Esophagus muscularis mucosa (tissue), 4 donors: ENCODE measurements around the gene HEYL. TPM values are rescaled to one million over a fixed set of nuclear protein-coding genes. Genes with fewer than 3 reads are reported as not detected.

Experiments
- DNase-seq: peaks from one replicate; pipeline ENCODE4 v3.0.0-alpha.2; 2017; ENCODE audit errors: extremely low spot score
- H3K27ac ChIP-seq, 4 donors: fragments of 200-600 bp; sonication (generic); replicated peaks in 1 of 4; 1 replicate in 3 of 4; 2 replicates in 1 of 4; pipeline ENCODE4 v1.5.1; 2016 to 2019; ENCODE audit warnings: mild to moderate bottlenecking in 1 of 4
- H3K27me3 ChIP-seq, 4 donors: fragments of 200-600 bp; sonication (generic); one replicate each; pipeline versions ENCODE4 v1.5.1 to v1.6.0; 2016 to 2019
- H3K36me3 ChIP-seq, 4 donors: fragments of 200-600 bp; sonication (generic); one replicate each; pipeline ENCODE4 v1.5.1; 2016 to 2019
- H3K4me1 ChIP-seq, 4 donors: fragments of 200-600 bp; sonication (generic); one replicate each; pipeline ENCODE4 v1.5.1; 2016 to 2019
- H3K4me3 ChIP-seq, 4 donors: fragments of 200-600 bp; sonication (generic); 1 replicate in 2 of 4; 2 replicates in 2 of 4; pipeline ENCODE4 v1.5.1; 2016 to 2019; ENCODE audit warnings: mild to moderate bottlenecking in 4 of 4, moderate library complexity in 1 of 4
- H3K9me3 ChIP-seq, 4 donors: fragments of 200-600 bp; sonication (generic); 1 replicate in 3 of 4; 2 replicates in 1 of 4; pipeline ENCODE4 v1.5.1; 2016 to 2019
- EP300 ChIP-seq: sonication (generic); formaldehyde crosslinking; IDR thresholded peaks from one replicate; pipeline ENCODE4 v1.6.1; 2017; ENCODE audit warnings: antibody characterized with exemption
- POLR2A ChIP-seq: fragments of 450-650 bp; IDR thresholded peaks from one replicate; pipeline ENCODE4 v1.6.1; 2017; ENCODE audit warnings: antibody characterized with exemption, moderate library complexity, mild to moderate bottlenecking, low read depth
- POLR2AphosphoS5 ChIP-seq, 2 donors: sonication (generic); formaldehyde crosslinking; IDR thresholded peaks; one replicate each; pipeline ENCODE4 v1.6.1; 2017; ENCODE audit warnings: antibody characterized with exemption in 2 of 2
- WGBS: methylation state at CpG from one replicate; pipeline ENCODE4 v1.1.5; 2018; 5-methylcytosine and 5-hydroxymethylcytosine counted together
- intact Hi-C: fragments of 100-400 bp; cut with DNase I; formaldehyde crosslinking; loops from one replicate; pipeline ENCODE4 v1.15.1; 2023
- total RNA-seq, 4 donors: library from RNA; depleted of rRNA; stranded (reverse); fragments of >200 nt; gene quantifications; one replicate each; pipeline versions ENCODE4 v1.1.0 to v1.2.1, GENCODE V29; 2016
- TF ChIP-seq, protein P1 (sequence below), 3 experiments: fragments of 200-600 bp in 2 of 3; fragments of 450-650 bp in 1 of 3; sonication (generic) in 2 of 3; IDR thresholded peaks; one replicate each; pipeline ENCODE4 v1.5.1; 2017 to 2019; ENCODE audit warnings: antibody characterized with exemption in 3 of 3, mild to moderate bottlenecking in 2 of 3, moderate library complexity in 1 of 3

HEYL gene
- total RNA-seq, 4 donors from 2014 or later: 5.6 to 8.8 (median 8.4) TPM

DNA sequence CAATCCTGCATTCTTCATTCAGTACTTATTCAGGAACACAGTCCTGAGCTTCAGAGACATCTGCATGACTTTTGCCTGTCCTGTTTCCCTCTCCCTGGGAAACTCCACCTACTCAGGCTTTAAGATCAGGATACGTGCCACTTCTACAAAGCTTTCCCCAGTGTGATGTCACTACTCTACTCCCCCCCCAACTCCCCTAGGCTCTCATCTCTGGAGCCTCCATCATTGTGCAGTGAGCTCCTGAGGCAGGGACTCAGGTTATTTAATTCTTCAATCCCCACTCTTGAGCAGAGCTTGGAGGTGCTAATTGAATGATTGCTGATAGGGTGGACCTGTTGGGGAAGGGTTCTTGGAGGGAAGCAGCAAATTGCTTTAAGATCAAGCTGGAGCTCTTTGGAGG is 31.2 kb upstream of the HEYL start:
- H3K4me1 ChIP-seq: peaks cover 18 to 24% (median 19%) of the 10 kb centered on the region in 4 donors
- DNase-seq: no peak
- no peaks in the 10 kb centered on the region for H3K9me3 ChIP-seq
- H3K4me3 ChIP-seq: no peak overlapping the region
- 35% methylated on average over 1 of the region's 1 CpG for WGBS
- H3K36me3 ChIP-seq: no peaks in the 10 kb centered on the region
- TF ChIP-seq POLR2AphosphoS5 (IDR thresholded peaks at IDR 0.05) (no peak), EP300 (no peak), POLR2A (no peak)
- TF ChIP-seq, protein P1, sequence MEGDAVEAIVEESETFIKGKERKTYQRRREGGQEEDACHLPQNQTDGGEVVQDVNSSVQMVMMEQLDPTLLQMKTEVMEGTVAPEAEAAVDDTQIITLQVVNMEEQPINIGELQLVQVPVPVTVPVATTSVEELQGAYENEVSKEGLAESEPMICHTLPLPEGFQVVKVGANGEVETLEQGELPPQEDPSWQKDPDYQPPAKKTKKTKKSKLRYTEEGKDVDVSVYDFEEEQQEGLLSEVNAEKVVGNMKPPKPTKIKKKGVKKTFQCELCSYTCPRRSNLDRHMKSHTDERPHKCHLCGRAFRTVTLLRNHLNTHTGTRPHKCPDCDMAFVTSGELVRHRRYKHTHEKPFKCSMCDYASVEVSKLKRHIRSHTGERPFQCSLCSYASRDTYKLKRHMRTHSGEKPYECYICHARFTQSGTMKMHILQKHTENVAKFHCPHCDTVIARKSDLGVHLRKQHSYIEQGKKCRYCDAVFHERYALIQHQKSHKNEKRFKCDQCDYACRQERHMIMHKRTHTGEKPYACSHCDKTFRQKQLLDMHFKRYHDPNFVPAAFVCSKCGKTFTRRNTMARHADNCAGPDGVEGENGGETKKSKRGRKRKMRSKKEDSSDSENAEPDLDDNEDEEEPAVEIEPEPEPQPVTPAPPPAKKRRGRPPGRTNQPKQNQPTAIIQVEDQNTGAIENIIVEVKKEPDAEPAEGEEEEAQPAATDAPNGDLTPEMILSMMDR (IDR thresholded peaks at IDR 0.05): no peak
- no peak overlapping the region for H3K27ac ChIP-seq
- intact Hi-C loops: no loop called here
- peaks cover 0 to 55% (median 13%) of the 10 kb centered on the region in 4 donors for H3K27me3 ChIP-seq

DNA sequence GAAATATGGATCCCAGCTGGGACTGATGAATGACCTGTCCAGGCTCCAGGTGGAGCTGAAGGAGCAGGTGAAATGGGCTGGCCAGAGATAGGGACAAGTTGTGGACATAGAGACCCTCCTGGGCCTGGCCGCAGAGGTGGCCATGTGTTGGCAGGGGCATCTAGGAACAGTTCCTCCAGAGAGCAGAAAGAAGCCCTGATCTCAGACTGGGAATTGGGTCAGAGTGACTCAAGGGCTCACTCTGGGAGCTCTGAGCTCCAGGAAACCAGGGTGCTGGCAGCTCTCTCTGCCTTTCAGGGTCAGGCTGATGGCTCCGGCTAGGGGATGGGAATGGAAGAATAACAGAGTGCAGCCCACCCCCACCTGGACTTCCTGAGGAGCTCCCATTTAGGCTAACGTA is 29.5 kb upstream of the HEYL start:
- H3K27me3 ChIP-seq: peaks cover 0 to 55% (median 13%) of the 10 kb centered on the region in 4 donors
- H3K4me3 ChIP-seq: no peak overlapping the region
- no peaks in the 10 kb centered on the region for H3K36me3 ChIP-seq
- H3K9me3 ChIP-seq: no peaks in the 10 kb centered on the region
- no peak for TF ChIP-seq EP300
- TF ChIP-seq, protein P1 (IDR thresholded peaks at IDR 0.05): no peak
- TF ChIP-seq POLR2AphosphoS5 (IDR thresholded peaks at IDR 0.05): no peak
- no peak for TF ChIP-seq POLR2A
- no peak overlapping the region for H3K27ac ChIP-seq
- no peak for DNase-seq
- intact Hi-C loops: no loop called here
- peaks cover 18 to 24% (median 19%) of the 10 kb centered on the region in 4 donors for H3K4me1 ChIP-seq
- WGBS: 96% methylated on average over 3 of the region's 3 CpGs

DNA sequence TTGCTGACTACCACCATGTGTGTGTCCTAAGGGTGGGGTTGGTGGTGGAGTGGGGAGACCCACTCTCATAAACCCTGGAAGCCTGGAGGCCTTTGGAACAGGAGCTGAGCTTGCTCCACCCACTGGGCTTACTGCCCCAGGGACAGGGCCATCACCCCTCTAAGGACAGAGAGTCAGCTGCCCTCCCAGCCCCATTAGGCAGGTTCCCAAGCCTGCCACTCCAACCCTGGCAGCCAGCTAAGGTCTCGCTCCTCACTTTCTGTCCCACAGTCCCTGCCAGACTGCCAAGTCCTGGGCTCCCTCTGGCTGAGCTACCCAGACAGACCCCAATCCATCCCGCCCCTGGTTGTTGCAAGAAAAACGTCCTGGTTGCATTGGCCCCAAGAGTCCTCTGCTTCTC is 28.7 kb upstream of the HEYL start:
- peaks cover 18 to 24% (median 19%) of the 10 kb centered on the region in 4 donors for H3K4me1 ChIP-seq
- no peak overlapping the region for H3K27ac ChIP-seq
- intact Hi-C loops: no loop called here
- no peaks in the 10 kb centered on the region for H3K36me3 ChIP-seq
- H3K27me3 ChIP-seq: peaks cover 0 to 55% (median 13%) of the 10 kb centered on the region in 4 donors
- H3K9me3 ChIP-seq: no peaks in the 10 kb centered on the region
- WGBS: 82% methylated on average over 2 of the region's 3 CpGs
- TF ChIP-seq POLR2A: no peak
- DNase-seq: no peak
- no peak overlapping the region for H3K4me3 ChIP-seq

DNA sequence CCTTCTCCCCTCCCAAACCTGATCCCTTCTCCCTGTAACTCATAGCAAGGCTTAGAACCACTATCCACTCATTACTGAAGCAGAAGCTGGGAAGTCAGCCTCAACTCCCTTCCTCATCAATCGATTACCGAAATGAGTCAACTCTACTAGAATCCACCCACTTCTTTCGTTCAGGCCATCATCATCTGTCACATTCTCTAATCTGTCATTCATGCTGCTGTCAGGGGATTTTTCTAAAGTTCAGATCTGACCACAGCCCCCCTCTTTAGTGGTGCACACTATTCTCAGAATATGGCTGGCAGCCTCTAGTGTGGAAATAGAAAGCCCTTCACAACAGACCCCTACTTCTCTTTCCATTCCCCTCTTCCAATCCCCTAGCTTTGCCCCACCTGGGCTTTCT is 27.3 kb upstream of the HEYL start:
- Histone ChIP-seq H3K27me3 (peaks cover 0 to 42% (median 8%) of the 10 kb centered on the region in 4 donors), H3K27ac (no peak overlapping the region), H3K36me3 (no peaks in the 10 kb centered on the region), H3K4me1 (peaks cover 9 to 18% (median 10%) of the 10 kb centered on the region in 4 donors), H3K4me3 (no peak overlapping the region), H3K9me3 (no peaks in the 10 kb centered on the region)
- DNase-seq: no peak
- intact Hi-C loops: no loop called here
- TF ChIP-seq EP300 (no peak), POLR2A (no peak), POLR2AphosphoS5 (IDR thresholded peaks at IDR 0.05) (no peak)
- TF ChIP-seq, protein P1 (IDR thresholded peaks at IDR 0.05): no peak
- WGBS: 91% methylated on average over 3 of the region's 3 CpGs

DNA sequence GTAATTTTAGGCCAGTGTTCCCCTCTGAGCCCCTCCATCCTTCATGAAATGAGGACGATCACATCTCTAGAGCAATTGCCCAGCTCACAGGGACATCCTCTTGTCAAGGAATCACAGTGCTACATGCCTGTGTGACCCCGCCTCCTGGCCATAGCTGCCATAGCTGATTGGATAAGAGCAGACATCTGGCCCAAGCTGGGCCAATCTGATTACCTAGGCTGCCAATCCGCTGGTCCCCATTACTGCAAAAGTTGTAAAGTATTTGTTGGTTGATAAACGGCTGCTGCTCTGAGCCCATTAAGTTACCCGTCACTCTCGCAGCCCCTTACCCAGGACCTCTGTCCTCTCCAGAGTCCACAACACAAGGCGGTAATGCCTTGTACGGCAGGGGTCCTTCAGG is 24.1 kb upstream of the HEYL start:
- no peak for TF ChIP-seq POLR2A
- peaks cover 0 to 6% (median 0%) of the 10 kb centered on the region in 4 donors for H3K4me1 ChIP-seq
- no peak overlapping the region for H3K4me3 ChIP-seq
- no peak overlapping the region for H3K27ac ChIP-seq
- DNase-seq: no peak
- H3K27me3 ChIP-seq: peaks cover 0 to 15% (median 0%) of the 10 kb centered on the region in 4 donors
- H3K9me3 ChIP-seq: no peaks in the 10 kb centered on the region
- intact Hi-C loops: no loop called here
- no peaks in the 10 kb centered on the region for H3K36me3 ChIP-seq
- 85% methylated on average over 8 of the region's 8 CpGs for WGBS

DNA sequence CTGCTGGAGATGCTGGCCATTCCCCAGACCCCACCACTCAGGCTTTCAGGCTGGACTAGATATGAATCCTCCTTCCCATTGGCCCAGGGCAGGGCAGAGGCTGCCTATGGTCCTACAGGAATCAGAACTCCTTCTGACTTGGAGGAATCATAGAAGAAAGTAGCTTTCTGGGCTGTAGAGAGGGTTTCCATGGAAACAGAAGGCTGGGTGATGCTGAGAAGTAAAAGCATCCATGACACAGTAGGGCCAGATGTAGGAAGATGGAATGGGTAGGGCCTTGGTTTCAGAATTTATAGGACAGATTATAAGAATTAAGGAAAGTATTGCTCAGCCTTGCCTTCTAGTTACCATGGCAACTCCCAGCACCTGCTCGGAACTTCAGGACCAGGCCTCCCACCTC is 23.4 kb upstream of the HEYL start:
- intact Hi-C loops: no loop called here
- no peak for DNase-seq
- Histone ChIP-seq H3K27me3 (peaks cover 0 to 8% (median 0%) of the 10 kb centered on the region in 4 donors), H3K9me3 (no peaks in the 10 kb centered on the region), H3K4me3 (no peak overlapping the region), H3K27ac (no peak overlapping the region), H3K36me3 (no peaks in the 10 kb centered on the region), H3K4me1 (peaks cover 0 to 2% (median under 1%) of the 10 kb centered on the region in 4 donors)
- WGBS: 93% methylated on average over 1 of the region's 1 CpG
- TF ChIP-seq, protein P1 (IDR thresholded peaks at IDR 0.05): no peak
- TF ChIP-seq EP300: no peak
- no peak for TF ChIP-seq POLR2A
- TF ChIP-seq POLR2AphosphoS5 (IDR thresholded peaks at IDR 0.05): no peak
